Measurements from ENCODE around the gene NTNG2. TPM values are rescaled to one million over a fixed set of nuclear protein-coding genes. Genes with fewer than 3 reads are reported as not detected.

Gene NTNG2
- total RNA-seq, 1 donor from 2014 or later: under 0.01 TPM

DNA sequence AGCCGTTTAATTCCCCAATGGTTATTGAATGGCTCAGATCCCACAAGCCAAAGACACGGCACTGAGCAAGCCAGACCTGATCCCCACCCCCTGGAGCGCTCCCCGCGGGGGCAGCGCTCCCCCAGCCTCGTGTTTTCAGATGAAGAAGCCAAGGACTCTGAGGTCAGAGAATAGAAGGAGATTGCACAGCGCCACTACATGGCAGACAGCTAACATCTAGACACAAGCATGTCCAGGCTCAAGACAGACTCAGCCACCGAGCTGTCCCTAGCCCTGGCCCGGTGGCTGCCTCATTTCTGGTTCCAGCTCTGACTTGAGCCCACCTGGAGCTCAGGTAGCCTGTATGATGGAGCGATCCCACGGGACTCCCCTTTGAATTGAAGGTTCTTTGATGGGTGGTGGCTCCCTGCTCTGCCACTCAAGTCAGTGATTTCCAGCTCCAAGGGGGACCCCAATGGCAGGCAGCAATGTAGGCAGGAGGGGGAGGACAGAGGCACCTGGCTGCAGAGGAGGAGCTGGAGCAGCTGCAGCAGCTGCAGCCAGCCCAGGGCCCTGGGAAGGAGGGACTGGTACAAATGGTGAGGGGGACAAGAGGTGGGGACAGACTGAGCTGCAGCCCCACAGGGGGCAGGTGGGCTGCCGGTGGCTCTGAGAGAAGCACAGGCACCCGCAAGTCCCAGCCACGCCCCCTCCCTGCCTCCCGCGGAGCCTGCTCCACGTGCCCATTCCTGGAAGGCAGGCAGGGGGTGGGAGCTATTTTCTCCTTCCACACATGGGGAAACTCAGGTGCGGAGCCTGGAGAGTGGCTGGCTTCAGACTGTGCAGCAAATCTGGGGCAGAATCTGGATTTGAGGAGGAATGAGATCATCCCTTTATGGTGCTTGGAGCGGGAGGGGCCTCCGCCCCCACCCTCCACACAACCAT lies 40.2 kb downstream of the NTNG2 start:
- Histone ChIP-seq H3K27me3 (ENCODE audit: control insufficient read depth, insufficient read depth, low read length) (peaks cover 14% of the 10 kb centered on the region), H3K4me3 (ENCODE audit: low read depth, low read length) (no peak overlapping the region), H3K36me3 (ENCODE audit: control insufficient read depth, insufficient read depth, low read length) (no peaks in the 10 kb centered on the region)
- no peak for TF ChIP-seq CTCF (IDR thresholded peaks at IDR 0.05; ENCODE audit: insufficient read depth, low read length, severe bottlenecking)
- no peak for FAIRE-seq
- no peak for DNase-seq (ENCODE audit: low read depth)

- H3K27me3 ChIP-seq (ENCODE audit: control insufficient read depth, insufficient read depth, low read length): peaks cover 14% of the 10 kb centered on the region
- no peak overlapping the region for H3K4me3 ChIP-seq (ENCODE audit: low read depth, low read length)
- FAIRE-seq (no peak), DNase-seq (ENCODE audit: low read depth) (no peak)
- no peaks in the 10 kb centered on the region for H3K36me3 ChIP-seq (ENCODE audit: control insufficient read depth, insufficient read depth, low read length)
- TF ChIP-seq CTCF (IDR thresholded peaks at IDR 0.05; ENCODE audit: insufficient read depth, low read length, severe bottlenecking): no peak
Observed at GRCh38 chr9:132204883-132205282, 43.0 kb downstream of the NTNG2 start.

GRCh38 chr9:132207215-132207614 lies 45.4 kb downstream of the NTNG2 start:
- no peaks in the 10 kb centered on the region for H3K36me3 ChIP-seq (ENCODE audit: control insufficient read depth, insufficient read depth, low read length)
- H3K4me3 ChIP-seq (ENCODE audit: low read depth, low read length): no peak overlapping the region
- no peak for DNase-seq (ENCODE audit: low read depth)
- no peak for TF ChIP-seq CTCF (IDR thresholded peaks at IDR 0.05; ENCODE audit: insufficient read depth, low read length, severe bottlenecking)
- no peak for FAIRE-seq
- H3K27me3 ChIP-seq (ENCODE audit: control insufficient read depth, insufficient read depth, low read length): peaks cover 13% of the 10 kb centered on the region

- DNase-seq (ENCODE audit: low read depth) (no peak), FAIRE-seq (no peak)
- no peak overlapping the region for H3K4me3 ChIP-seq (ENCODE audit: low read depth, low read length)
- H3K27me3 ChIP-seq (ENCODE audit: control insufficient read depth, insufficient read depth, low read length): peaks cover 9% of the 10 kb centered on the region
- no peaks in the 10 kb centered on the region for H3K36me3 ChIP-seq (ENCODE audit: control insufficient read depth, insufficient read depth, low read length)
- TF ChIP-seq CTCF (IDR thresholded peaks at IDR 0.05; ENCODE audit: insufficient read depth, low read length, severe bottlenecking): no peak
Observed at GRCh38 chr9:132207839-132208615, 46.2 kb downstream of the NTNG2 start.

- Histone ChIP-seq H3K4me3 (ENCODE audit: low read depth, low read length) (no peak overlapping the region), H3K36me3 (ENCODE audit: control insufficient read depth, insufficient read depth, low read length) (no peaks in the 10 kb centered on the region), H3K27me3 (ENCODE audit: control insufficient read depth, insufficient read depth, low read length) (peaks cover 9% of the 10 kb centered on the region)
- no peak for DNase-seq (ENCODE audit: low read depth)
- no peak for FAIRE-seq
- no peak for TF ChIP-seq CTCF (IDR thresholded peaks at IDR 0.05; ENCODE audit: insufficient read depth, low read length, severe bottlenecking)
Observed at GRCh38 chr9:132209228-132209627, 47.4 kb downstream of the NTNG2 start.
